DMS53 (cell line): ENCODE results near the gene KCTD2.

ENCODE experiments used
- DNase-seq: peaks from one replicate; lab custom pipeline; 2025; lab: John Stamatoyannopoulos, UW

KCTD2 gene

GRCh38 chr17:75077496-75078283, 30.7 kb downstream of the KCTD2 start:
- peak; percentile 83 for DNase-seq

DNA sequence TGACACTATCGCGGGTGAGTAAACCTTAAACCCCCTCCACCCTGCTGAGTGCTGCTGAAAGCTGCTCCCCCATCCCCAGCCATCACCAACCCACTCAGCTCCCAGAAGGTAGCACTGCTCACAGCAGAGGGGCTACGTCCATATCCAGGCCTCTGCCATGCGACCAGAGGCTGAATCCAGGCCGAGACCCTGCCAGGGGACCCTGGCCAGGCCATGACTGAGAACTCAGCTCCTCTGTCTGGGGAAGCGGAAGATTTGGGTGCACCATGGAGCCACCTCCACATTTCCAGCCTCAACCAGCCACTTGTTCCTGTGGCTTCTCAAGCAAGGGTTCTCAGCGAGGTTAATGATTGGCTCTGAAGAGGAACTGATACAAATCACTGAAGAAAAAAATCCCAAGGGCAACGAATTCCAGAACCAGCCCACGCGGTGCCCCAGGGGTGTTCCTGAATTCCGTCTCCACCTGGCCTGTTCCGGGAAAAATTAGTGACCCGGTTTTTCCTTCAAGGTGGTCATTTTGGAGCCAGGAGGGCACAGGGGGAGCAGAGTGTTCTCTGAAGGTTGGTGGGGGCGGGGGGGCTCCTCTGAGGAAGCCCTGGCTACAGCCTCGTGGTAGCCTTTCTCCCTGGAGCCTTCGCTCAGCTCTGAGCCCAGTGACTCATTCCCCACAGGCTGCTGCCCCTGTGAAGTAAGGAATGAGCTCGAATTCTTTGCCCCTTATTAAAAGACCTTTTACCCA, 31.4 kb downstream of the KCTD2 start:
- DNase-seq = peak; percentile 50

- DNase-seq = no peak
Observed at GRCh38 chr17:75079023-75079373, 32.0 kb downstream of the KCTD2 start.

GRCh38 chr17:75081611-75082540, 34.9 kb downstream of the KCTD2 start:
- no peak for DNase-seq

DNA sequence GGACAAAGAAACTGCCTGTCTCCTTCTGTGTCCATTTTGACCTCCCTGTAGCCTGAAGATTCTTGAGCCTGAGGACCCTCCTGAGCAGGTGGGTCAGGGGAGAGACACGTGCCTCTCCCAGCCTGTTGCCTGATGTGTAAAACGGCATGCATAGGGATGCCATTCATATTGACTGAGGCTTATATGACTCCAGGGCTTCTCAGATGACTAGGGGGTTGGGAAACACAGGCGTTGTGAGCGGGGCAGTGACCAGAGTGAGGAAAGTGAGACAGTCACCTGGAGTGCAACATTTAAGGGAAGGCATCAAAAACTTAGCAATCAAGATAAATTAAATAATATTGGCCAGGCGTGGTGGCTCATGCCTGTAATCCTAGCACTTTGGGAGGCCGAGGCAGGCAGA, 35.7 kb downstream of the KCTD2 start:
- no peak for DNase-seq

GRCh38 chr17:75084039-75084660, 37.1 kb downstream of the KCTD2 start:
- DNase-seq = peak; percentile 38

- DNase-seq = no peak
Observed at GRCh38 chr17:75086496-75087181, 39.6 kb downstream of the KCTD2 start.

DNA sequence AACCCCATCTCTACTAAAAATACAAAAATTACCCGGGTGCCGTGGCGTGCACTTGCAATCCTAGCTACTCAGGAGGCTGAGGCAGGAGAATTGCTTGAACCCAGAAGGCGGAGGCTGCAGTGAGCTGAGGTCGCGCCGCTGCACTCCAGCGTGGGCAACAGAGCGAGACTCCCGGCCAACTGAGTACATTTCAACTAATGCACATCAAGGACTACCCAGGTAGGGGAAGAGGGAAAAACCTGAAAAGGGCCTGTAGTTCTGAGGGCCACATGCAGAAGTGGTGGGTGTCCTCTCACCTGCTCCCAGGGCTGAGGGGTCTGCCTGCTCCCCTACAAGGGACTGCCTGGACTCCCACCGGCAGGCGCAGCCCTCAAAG, 40.1 kb downstream of the KCTD2 start:
- no peak for DNase-seq

GRCh38 chr17:75087558-75088453, 40.8 kb downstream of the KCTD2 start, which contains the start of gene SLC16A5:
SLC16A5 (plus strand) TSS chr17:75087954; CDS start chr17:75093637, 5,683 bp downstream.
- DNase-seq = peak; percentile 91

DNA sequence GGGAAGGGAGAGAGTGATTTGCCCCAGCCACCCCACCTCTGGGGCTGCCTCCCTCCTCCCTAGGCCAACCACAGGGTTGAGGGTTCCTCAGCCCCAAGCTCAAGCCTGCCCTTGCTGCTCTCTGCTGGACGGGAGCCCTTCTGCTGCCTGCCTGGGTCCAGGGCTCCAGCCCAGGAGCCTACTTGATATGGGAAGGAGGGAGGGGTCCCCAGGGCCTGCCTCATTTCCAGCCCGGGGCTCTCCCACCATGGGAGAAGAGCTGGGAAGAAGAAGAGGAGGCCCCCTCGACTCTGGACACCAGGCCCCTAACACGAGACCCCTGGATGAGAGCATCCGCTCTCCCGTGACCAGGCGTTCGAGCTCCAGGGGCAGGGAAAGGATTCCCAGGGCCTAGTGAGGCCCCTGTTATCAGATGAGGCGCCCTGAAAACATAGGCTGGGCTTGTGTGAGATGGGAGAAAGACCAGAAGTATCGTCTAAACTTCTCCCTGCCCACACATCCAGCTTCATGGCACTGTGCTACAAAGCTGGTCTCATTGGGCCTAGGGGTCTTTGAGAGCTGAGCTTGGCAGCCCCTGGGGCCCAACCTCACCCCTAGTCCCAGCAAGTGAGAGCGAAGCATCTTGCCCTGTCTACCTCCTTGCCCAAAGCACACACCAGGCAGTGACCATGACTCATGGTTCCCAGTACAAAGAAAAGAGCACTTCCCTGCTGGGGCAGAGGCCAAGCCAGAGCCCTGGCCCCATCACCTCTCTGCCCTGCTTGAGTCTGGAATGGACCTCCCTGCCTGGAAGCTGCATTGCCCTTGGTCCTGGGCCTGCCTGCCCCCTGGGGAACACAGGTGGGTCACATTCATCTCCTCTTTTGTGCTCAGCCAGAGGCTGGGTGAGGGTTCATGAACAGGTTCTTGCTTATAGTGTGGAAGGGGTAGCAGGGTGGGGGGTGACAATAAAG, 41.7 kb downstream of the KCTD2 start:
- peak; percentile 64 for DNase-seq

GRCh38 chr17:75090871-75091854, 44.1 kb downstream of the KCTD2 start:
- DNase-seq = peak; percentile 31

DNA sequence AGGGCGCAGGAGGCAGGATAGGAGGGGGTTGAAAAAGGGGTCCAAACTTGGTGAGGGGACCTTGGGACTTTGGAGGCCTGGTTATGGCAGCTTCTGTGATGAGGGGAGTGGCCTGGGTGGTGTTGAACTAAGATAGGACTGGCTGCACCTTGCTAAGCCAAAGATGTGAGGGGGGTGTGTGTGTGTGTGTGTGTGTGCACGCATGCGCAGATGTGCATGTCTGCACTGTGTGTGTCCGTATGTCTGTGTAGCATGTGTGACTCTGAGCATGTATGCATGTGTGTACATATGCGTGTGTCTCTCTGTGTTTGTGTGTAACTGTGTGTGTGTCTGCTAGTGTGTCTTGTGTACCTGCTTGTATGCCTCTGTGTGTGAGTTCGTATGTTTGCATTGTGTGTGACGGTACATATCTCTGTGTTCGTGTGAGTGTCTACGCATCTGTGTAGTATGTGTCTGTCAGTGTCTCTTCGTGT, 44.9 kb downstream of the KCTD2 start:
- no peak for DNase-seq

- DNase-seq = no peak
Observed at GRCh38 chr17:75093548-75094158, 46.6 kb downstream of the KCTD2 start.

GRCh38 chr17:75094871-75095399, 47.9 kb downstream of the KCTD2 start:
- no peak for DNase-seq

- DNase-seq = peak; percentile 92
Observed at GRCh38 chr17:75096082-75096625, 49.1 kb downstream of the KCTD2 start.

- DNase-seq = peak; percentile 41
Observed at GRCh38 chr17:75097865-75098264, 50.8 kb downstream of the KCTD2 start.

DNA sequence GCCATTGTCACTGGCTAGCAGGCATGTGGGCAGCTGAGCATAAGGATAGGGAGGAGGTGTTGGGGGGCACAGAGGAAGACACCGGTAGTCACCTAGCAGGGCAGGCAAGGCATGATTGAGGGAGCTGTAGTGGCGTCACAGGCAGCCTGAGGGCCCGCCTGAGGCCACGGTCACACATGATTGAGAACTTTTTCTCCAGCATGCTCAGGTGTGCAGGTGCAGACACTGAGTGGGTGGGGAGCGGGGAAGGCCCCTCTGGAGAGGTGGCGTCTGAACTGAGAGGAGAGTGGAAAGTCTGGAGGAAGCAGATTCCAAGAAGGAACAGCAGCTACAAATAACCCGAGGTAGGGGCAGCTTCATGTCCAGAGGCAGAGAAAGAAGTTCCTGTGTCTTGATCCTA, 51.8 kb downstream of the KCTD2 start:
- no peak for DNase-seq
